Measurements from ENCODE around the gene ATP4A.

DNA sequence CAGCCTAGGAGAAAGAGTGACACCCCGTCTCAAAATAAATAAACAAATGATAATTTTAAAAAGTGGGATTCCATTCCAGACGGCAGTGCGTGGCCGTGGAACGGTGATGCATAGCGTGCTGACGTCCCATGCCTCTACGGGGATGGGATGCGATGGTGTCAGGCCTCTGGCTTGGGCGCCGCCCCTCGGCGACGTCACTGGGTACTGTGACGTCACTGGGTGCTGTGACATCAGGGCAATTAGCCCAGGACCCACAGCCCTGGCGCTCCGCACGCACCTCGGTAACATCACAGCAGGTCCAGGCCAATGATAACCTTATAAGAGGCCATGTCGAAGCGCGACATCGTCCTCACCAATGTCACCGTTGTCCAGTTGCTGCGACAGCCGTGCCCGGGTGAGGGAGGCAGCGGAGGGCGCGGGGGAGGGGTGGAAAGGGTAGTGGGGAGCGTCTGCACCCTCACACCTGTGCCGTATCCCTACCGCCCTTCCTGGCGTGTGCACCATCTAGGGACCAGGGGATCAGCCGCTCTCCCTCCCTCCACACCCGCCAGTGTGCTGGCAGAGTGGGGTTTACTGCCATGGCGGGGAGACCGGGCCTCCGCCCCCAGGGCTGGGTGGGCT, 30.1 kb downstream of the ATP4A start, which contains the start of gene GAPDHS:
- no peak for TF ChIP-seq CTCF (IDR thresholded peaks at IDR 0.05)
- no peak for TF ChIP-seq POLR2A (IDR thresholded peaks at IDR 0.05)
- TF ChIP-seq POLR2AphosphoS5 (IDR thresholded peaks at IDR 0.05) = no peak
